Mesenchymal stem cell (in vitro differentiated cells and primary cell): Measurements from ENCODE around the gene CDH24.

Experiments
- DNase-seq: peaks from one replicate; pipeline ENCODE4 v3.0.0-alpha.2; 2013
- H2AFZ ChIP-seq: one replicate; pipeline ENCODE4 v1.6.1; 2013; ENCODE audit warnings: low read depth, mild to moderate bottlenecking, control low read depth, inconsistent platforms, low read length, moderate library complexity
- H2AK5ac ChIP-seq: 2 replicates; pipeline ENCODE4 v1.6.1; 2013; ENCODE audit warnings: low read length, moderate library complexity, mild to moderate bottlenecking, inconsistent platforms; ENCODE audit not compliant: severe bottlenecking
- H2BK120ac ChIP-seq: one replicate; pipeline ENCODE4 v1.6.1; 2013; ENCODE audit warnings: low read depth, mild to moderate bottlenecking, inconsistent platforms, low read length, moderate library complexity
- H2BK12ac ChIP-seq, 2 experiments: one replicate each; pipeline ENCODE4 v1.6.1; 2013; ENCODE audit warnings: inconsistent platforms in 2 of 2, low read length in 2 of 2, mild to moderate bottlenecking in 2 of 2, moderate library complexity in 2 of 2, control low read depth in 1 of 2
- H2BK15ac ChIP-seq: one replicate; pipeline ENCODE4 v1.6.1; 2013; ENCODE audit warnings: mild to moderate bottlenecking, low read depth, inconsistent platforms; ENCODE audit not compliant: poor library complexity, severe bottlenecking
- H2BK5ac ChIP-seq: 2 replicates; pipeline ENCODE4 v1.6.1; 2013; ENCODE audit warnings: low read depth, mild to moderate bottlenecking, low read length, control low read depth, inconsistent platforms; ENCODE audit not compliant: poor library complexity, severe bottlenecking
- H3K14ac ChIP-seq, 2 experiments: one replicate each; pipeline ENCODE4 v1.6.1; 2013; ENCODE audit warnings: inconsistent platforms in 2 of 2, low read length in 2 of 2, control low read depth in 1 of 2, mild to moderate bottlenecking in 1 of 2, moderate library complexity in 1 of 2
- H3K18ac ChIP-seq, 2 experiments: one replicate each; pipeline ENCODE4 v1.6.1; 2013; ENCODE audit warnings: inconsistent platforms in 2 of 2, low read length in 2 of 2, control low read depth in 1 of 2, low read depth in 1 of 2, mild to moderate bottlenecking in 1 of 2
- H3K23ac ChIP-seq, 2 experiments: one replicate each; pipeline ENCODE4 v1.6.1; 2013; ENCODE audit warnings: inconsistent platforms in 2 of 2, low read length in 2 of 2, mild to moderate bottlenecking in 2 of 2, moderate library complexity in 2 of 2, control low read depth in 1 of 2
- H3K27ac ChIP-seq: 2 replicates; pipeline ENCODE4 v1.5.1; 2013; ENCODE audit warnings: mild to moderate bottlenecking, moderate library complexity, low read length, control low read depth, inconsistent platforms; ENCODE audit not compliant: poor library complexity, severe bottlenecking
- H3K27me3 ChIP-seq, 2 experiments: 2 replicates each; pipeline versions ENCODE4 v1.6.1 to v1.7.0; 2013; ENCODE audit warnings: low read length in 2 of 2, mild to moderate bottlenecking in 2 of 2, moderate library complexity in 2 of 2, control low read depth in 1 of 2, inconsistent platforms in 1 of 2; ENCODE audit not compliant: control insufficient read depth in 1 of 2, insufficient read depth in 1 of 2
- H3K36me3 ChIP-seq, 2 experiments: 2 replicates each; pipeline versions ENCODE4 v1.6.1 to v1.7.0; 2013; ENCODE audit warnings: low read length in 2 of 2, control low read depth in 1 of 2, inconsistent platforms in 1 of 2, low read depth in 1 of 2, mild to moderate bottlenecking in 1 of 2; ENCODE audit not compliant: insufficient read depth in 2 of 2, control insufficient read depth in 1 of 2
- H3K4ac ChIP-seq, 2 experiments: one replicate each; pipeline ENCODE4 v1.6.1; 2013; ENCODE audit warnings: inconsistent platforms in 2 of 2, low read length in 2 of 2, mild to moderate bottlenecking in 2 of 2, moderate library complexity in 2 of 2, control low read depth in 1 of 2, low read depth in 1 of 2
- H3K4me1 ChIP-seq: 2 replicates; pipeline ENCODE4 v1.6.1; 2013; ENCODE audit warnings: low read depth, low read length, control low read depth; ENCODE audit not compliant: control insufficient read depth, insufficient read depth
- H3K4me2 ChIP-seq: 2 replicates; pipeline ENCODE4 v1.6.1; 2013; ENCODE audit warnings: low read length, mild to moderate bottlenecking, inconsistent platforms; ENCODE audit not compliant: poor library complexity, severe bottlenecking
- H3K4me3 ChIP-seq, 2 experiments: 2 replicates each; pipeline versions ENCODE4 v1.5.1 to v1.7.0; 2013; ENCODE audit warnings: low read length in 2 of 2, mild to moderate bottlenecking in 2 of 2, control low read depth in 1 of 2, low read depth in 1 of 2; ENCODE audit not compliant: insufficient read depth in 1 of 2
- H3K79me1 ChIP-seq: replicated peaks from 2 replicates; pipeline ENCODE4 v1.6.1; 2013; ENCODE audit warnings: mild to moderate bottlenecking, control low read depth, low read length, inconsistent platforms; ENCODE audit not compliant: poor library complexity, severe bottlenecking
- H3K9ac ChIP-seq: 2 replicates; pipeline ENCODE4 v1.7.0; 2013; ENCODE audit warnings: mild to moderate bottlenecking, low read length, moderate library complexity
- H3K9me3 ChIP-seq: 2 replicates; pipeline ENCODE4 v1.7.0; 2013; ENCODE audit warnings: mild to moderate bottlenecking, low read length; ENCODE audit not compliant: control insufficient read depth
- H4K8ac ChIP-seq: one replicate; pipeline ENCODE4 v1.6.1; 2013; ENCODE audit warnings: inconsistent platforms, mild to moderate bottlenecking, low read length, moderate library complexity
- H4K91ac ChIP-seq: one replicate; pipeline ENCODE4 v1.6.1; 2013; ENCODE audit warnings: mild to moderate bottlenecking, low read length, inconsistent platforms
- WGBS: methylation state at CpG from one replicate; pipeline ENCODE4 v1.1.7; 2013; ENCODE audit warnings: mixed read lengths; 5-methylcytosine and 5-hydroxymethylcytosine counted together

Gene CDH24

DNA sequence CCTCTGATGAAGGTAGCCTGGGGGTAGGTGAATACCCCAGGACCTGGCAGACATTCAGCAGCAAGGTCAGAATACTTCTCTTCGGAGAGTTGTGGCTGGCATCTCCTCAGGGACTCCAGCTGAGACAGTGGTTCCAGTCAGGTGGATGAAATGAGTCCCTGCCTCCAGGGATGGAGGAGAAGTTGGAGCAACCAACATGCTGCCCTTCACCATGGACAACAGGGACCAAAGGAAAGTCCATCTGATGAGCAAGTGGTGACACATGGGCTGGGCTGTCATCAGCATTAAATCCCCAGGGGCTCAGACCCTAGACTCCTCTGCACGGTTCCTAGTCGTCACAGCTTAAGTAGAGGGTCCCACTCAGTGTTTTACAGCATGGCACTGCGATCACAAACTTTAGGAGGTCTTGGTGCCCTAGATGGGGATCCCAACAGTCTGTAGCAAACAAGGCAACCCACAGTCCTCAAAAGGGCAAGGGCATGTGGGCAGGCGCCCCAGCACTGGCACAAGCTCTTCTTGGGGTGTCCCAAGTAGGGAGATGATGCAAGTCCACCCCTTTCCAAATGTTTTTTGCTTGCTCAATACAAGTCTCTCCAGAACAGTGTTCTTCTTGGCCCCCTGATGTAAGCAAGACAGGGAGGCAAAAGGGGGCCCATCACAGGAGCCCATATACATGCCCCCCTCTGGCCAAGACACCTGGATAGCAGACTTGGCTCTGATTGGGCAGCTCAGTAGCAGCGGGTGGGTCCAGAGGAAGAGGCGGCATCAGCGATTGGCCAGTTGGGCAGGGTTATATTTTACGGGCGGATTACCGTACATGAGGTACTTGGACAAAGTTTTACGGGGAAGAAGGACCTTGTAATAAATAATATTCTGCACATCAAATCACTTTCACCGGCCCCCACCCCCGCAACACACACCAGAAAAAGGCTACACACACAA is 10.8 kb upstream of the CDH24 start:
- WGBS, result 92% methylated on average over 12 of the region's 14 CpGs
- Histone ChIP-seq H2BK120ac (no peak overlapping the region), H3K4me3 (peak overlapping the region in 1 of 2 experiments; percentile 51), H3K36me3 (peaks cover 53 to 80% of the 10 kb centered on the region in 2 experiments), H4K91ac (no peak overlapping the region), H4K8ac (no peak overlapping the region), H3K4ac (no peak overlapping the region), H3K4me2 (peak overlapping the region; percentile 48), H3K14ac (no peak overlapping the region), H3K23ac (no peak overlapping the region), H3K4me1 (peaks cover 28% of the 10 kb centered on the region), H3K9ac (peak overlapping the region; percentile 44), H2BK15ac (no peak overlapping the region), H2BK5ac (no peak overlapping the region), H2AFZ (no peak overlapping the region), H2AK5ac (no peak overlapping the region), H2BK12ac (no peak overlapping the region), H3K79me1 (peaks cover 8% of the 10 kb centered on the region), H3K18ac (no peak overlapping the region), H3K9me3 (no peaks in the 10 kb centered on the region), H3K27me3 (no peaks in the 10 kb centered on the region), H3K27ac (no peak overlapping the region)
- no peak for DNase-seq

DNA sequence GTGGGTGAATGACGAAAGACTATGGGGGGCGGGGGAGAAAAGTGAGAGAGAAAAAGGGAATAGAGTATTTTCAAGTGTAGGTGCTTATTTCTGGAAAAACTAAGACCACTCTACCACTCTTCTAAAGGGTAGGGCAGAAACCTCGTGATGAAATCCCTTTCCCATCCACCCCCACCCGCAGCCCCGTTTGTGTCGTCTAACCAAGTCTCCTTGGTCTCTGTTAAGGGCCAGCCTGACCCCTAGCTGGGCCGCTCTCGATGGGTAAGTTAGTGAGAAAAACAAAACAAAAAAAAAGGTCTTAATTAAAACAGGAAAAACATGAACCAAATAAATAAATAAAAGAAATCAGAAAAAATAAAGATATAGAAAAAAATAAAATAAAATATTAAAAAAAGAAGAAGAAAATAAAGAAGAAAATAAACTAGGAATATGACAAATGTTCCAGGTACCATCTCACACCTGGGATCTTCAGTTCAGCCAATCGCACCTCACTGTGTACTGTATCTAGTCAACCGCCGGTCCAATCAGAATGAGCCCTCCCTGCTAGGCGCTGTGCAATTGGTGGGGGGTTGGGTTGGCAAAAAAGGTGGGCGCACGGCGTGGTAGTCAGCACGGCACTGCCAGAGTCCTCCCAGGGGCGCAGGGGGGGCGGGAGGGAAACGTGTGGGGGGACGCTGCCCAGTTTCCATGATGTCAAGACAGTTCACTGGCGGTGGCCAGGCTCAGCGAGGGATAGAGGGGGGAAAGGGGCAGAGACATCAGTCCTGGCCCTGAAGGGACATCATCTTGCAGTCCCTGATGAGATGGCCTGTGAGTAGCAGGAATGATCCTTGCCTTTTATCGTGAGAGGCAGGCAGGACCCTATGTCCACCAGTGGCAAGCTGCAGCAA is 9.8 kb upstream of the CDH24 start:
- H3K14ac ChIP-seq, result no peak overlapping the region
- DNase-seq, result no peak
- no peak overlapping the region for H4K91ac ChIP-seq
- H2AK5ac ChIP-seq, result no peak overlapping the region
- no peaks in the 10 kb centered on the region for H3K9me3 ChIP-seq
- no peak overlapping the region for H2BK15ac ChIP-seq
- no peak overlapping the region for H3K4me2 ChIP-seq
- H3K23ac ChIP-seq, result no peak overlapping the region
- peaks cover 6% of the 10 kb centered on the region for H3K79me1 ChIP-seq
- no peak overlapping the region for H3K4me3 ChIP-seq
- peak overlapping the region; percentile 59 for H3K9ac ChIP-seq
- no peak overlapping the region for H3K27ac ChIP-seq
- no peak overlapping the region for H3K4ac ChIP-seq
- H2BK12ac ChIP-seq, result no peak overlapping the region
- peaks cover 58 to 80% of the 10 kb centered on the region in 2 experiments for H3K36me3 ChIP-seq
- 97% methylated on average over 19 of the region's 23 CpGs for WGBS
- peak overlapping the region; percentile 68 for H4K8ac ChIP-seq
- no peak overlapping the region for H2AFZ ChIP-seq
- H3K27me3 ChIP-seq, result no peaks in the 10 kb centered on the region
- no peak overlapping the region for H2BK120ac ChIP-seq
- no peak overlapping the region for H2BK5ac ChIP-seq
- H3K4me1 ChIP-seq, result peaks cover 31% of the 10 kb centered on the region
- H3K18ac ChIP-seq, result no peak overlapping the region

DNA sequence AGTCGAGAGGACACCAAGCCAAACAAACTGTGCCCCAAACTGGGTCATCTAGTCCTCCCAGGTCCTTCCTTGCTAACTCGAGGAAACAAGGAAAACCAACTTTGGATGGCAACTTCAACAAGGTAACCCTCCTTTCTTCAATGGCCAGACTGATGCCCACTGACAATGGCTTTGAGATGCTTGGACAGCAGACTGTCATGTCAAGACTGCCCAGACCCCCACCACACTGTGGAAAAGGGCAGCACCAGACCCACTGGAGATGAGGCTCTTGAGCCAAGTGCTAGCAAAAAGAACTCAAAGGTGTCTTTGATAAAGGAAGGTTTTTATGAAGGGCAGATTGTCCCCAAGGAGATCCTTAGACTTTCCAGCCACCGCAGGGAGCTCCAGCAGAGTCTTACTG is 9.0 kb upstream of the CDH24 start:
- Histone ChIP-seq H2AFZ (no peak overlapping the region), H3K18ac (no peak overlapping the region), H2BK15ac (no peak overlapping the region), H3K4me3 (no peak overlapping the region), H2BK5ac (no peak overlapping the region), H3K23ac (no peak overlapping the region), H2BK120ac (no peak overlapping the region), H3K27ac (no peak overlapping the region), H3K4ac (no peak overlapping the region), H3K14ac (no peak overlapping the region), H3K27me3 (no peaks in the 10 kb centered on the region), H2BK12ac (no peak overlapping the region), H3K9ac (peak overlapping the region; percentile 59), H3K36me3 (peaks cover 61 to 75% of the 10 kb centered on the region in 2 experiments), H3K79me1 (peaks cover 6% of the 10 kb centered on the region), H2AK5ac (no peak overlapping the region), H3K9me3 (no peaks in the 10 kb centered on the region), H3K4me1 (peaks cover 29% of the 10 kb centered on the region), H4K8ac (no peak overlapping the region), H4K91ac (no peak overlapping the region), H3K4me2 (no peak overlapping the region)
- WGBS, result 96% methylated on average over 3 of the region's 3 CpGs
- no peak for DNase-seq

GRCh38 chr14:23063601-23064000 is 6.3 kb upstream of the CDH24 start:
- H2BK15ac ChIP-seq, result no peak overlapping the region
- no peaks in the 10 kb centered on the region for H3K27me3 ChIP-seq
- no peak overlapping the region for H2BK5ac ChIP-seq
- peak overlapping the region; percentile 35 for H4K91ac ChIP-seq
- H3K9me3 ChIP-seq, result no peaks in the 10 kb centered on the region
- H2AFZ ChIP-seq, result no peak overlapping the region
- H2BK120ac ChIP-seq, result no peak overlapping the region
- peak overlapping the region; percentile 22 for H3K27ac ChIP-seq
- no peak overlapping the region for H3K4me3 ChIP-seq
- H3K4me1 ChIP-seq, result peaks cover 35% of the 10 kb centered on the region
- no peak overlapping the region for H3K14ac ChIP-seq
- H3K18ac ChIP-seq, result no peak overlapping the region
- H3K36me3 ChIP-seq, result peaks cover 78 to 87% of the 10 kb centered on the region in 2 experiments
- peaks cover 6% of the 10 kb centered on the region for H3K79me1 ChIP-seq
- no peak overlapping the region for H3K4me2 ChIP-seq
- H2BK12ac ChIP-seq, result no peak overlapping the region
- no peak overlapping the region for H2AK5ac ChIP-seq
- no peak overlapping the region for H3K23ac ChIP-seq
- no peak overlapping the region for H3K9ac ChIP-seq
- H3K4ac ChIP-seq, result no peak overlapping the region
- DNase-seq, result no peak
- no peak overlapping the region for H4K8ac ChIP-seq
- 95% methylated on average over 5 of the region's 5 CpGs for WGBS
